Measurements from ENCODE around the gene ASRGL1. TPM values are rescaled to one million over a fixed set of nuclear protein-coding genes. Genes with fewer than 3 reads are reported as not detected.
"Not testable (repeated sequence)": the region's sequence is repeated elsewhere in the genome, so short reads cannot be mapped to it uniquely, and the experiment has no call there.

The ASRGL1 gene
- total and polyA plus RNA-seq, 12 donors: 1.3 to 9.1 (median 3.1) TPM

GRCh38 chr11:62358273-62358672, 21.0 kb downstream of the ASRGL1 start:
- Histone ChIP-seq H3K36me3 (peaks cover 0 to 11% (median 0%) of the 10 kb centered on the region in 9 donors), H3K27me3 (no peaks in the 10 kb centered on the region), H3K9me3 (no peaks in the 10 kb centered on the region), H3K27ac (no peak overlapping the region), H3K4me3 (no peak overlapping the region), H3K4me1 (no peaks in the 10 kb centered on the region)
- intact Hi-C loops (cut with DNase I): no loop called here
- ATAC-seq (no peak), DNase-seq (no peak)
- 90 to 93% methylated on average over 7 of the region's 7 CpGs for WGBS, 2 donors
- TF ChIP-seq CTCF (IDR thresholded peaks at IDR 0.05): no peak

- TF ChIP-seq CTCF (IDR thresholded peaks at IDR 0.05): no peak
- no peak overlapping the region for H3K27ac ChIP-seq
- DNase-seq (no peak), ATAC-seq (no peak)
- no peaks in the 10 kb centered on the region for H3K9me3 ChIP-seq
- 80 to 83% methylated on average over 1 of the region's 1 CpG for WGBS, 2 donors
- no peak overlapping the region for H3K4me3 ChIP-seq
- no peaks in the 10 kb centered on the region for H3K4me1 ChIP-seq
- intact Hi-C loops (cut with DNase I): no loop called here
- no peaks in the 10 kb centered on the region for H3K27me3 ChIP-seq
- peaks cover 0 to 11% (median 0%) of the 10 kb centered on the region in 9 donors for H3K36me3 ChIP-seq
Observed at GRCh38 chr11:62359475-62359874, 22.2 kb downstream of the ASRGL1 start.

- 72 to 73% methylated on average over 4 of the region's 4 CpGs for WGBS, 2 donors
- peaks cover 0 to 11% (median 0%) of the 10 kb centered on the region in 9 donors for H3K36me3 ChIP-seq
- H3K4me3 ChIP-seq: peak overlapping the region in 5 of 10 donors; percentile 11 to 32 (median 24)
- H3K27me3 ChIP-seq: no peaks in the 10 kb centered on the region
- no peaks in the 10 kb centered on the region for H3K9me3 ChIP-seq
- intact Hi-C loops (cut with DNase I): no loop called here
- no peaks in the 10 kb centered on the region for H3K4me1 ChIP-seq
- no peak for TF ChIP-seq CTCF (IDR thresholded peaks at IDR 0.05)
- peak in 3 of 8 donors; percentile 35 to 47 (median 37) for ATAC-seq
- peak overlapping the region in 7 of 10 donors; percentile 28 to 74 (median 52) for H3K27ac ChIP-seq
- no peak for DNase-seq
Observed at GRCh38 chr11:62360685-62361084, 23.4 kb downstream of the ASRGL1 start.

- H3K4me1 ChIP-seq; intact Hi-C loops (cut with DNase I); ATAC-seq; H3K27me3 ChIP-seq; H3K4me3 ChIP-seq; H3K27ac ChIP-seq; DNase-seq; H3K9me3 ChIP-seq; H3K36me3 ChIP-seq: not testable (repeated sequence)
- WGBS, 2 donors: 88 to 90% methylated on average over 7 of the region's 7 CpGs
Observed at GRCh38 chr11:62368861-62369477, 31.7 kb downstream of the ASRGL1 start.

Data from heart right ventricle (tissue), 16 donors.